Activated T-helper 9 cell treated with anti-CD3 and anti-CD28 coated beads, Interleukin-2, amount 50 U/mL, for 16 hours (primary cell): ENCODE data around the gene JAM3.

ENCODE experiments used
- DNase-seq: peaks from one replicate; pipeline ENCODE4 v3.0.0-alpha.2; 2020; ENCODE audit warnings: low read depth

The JAM3 gene

DNA sequence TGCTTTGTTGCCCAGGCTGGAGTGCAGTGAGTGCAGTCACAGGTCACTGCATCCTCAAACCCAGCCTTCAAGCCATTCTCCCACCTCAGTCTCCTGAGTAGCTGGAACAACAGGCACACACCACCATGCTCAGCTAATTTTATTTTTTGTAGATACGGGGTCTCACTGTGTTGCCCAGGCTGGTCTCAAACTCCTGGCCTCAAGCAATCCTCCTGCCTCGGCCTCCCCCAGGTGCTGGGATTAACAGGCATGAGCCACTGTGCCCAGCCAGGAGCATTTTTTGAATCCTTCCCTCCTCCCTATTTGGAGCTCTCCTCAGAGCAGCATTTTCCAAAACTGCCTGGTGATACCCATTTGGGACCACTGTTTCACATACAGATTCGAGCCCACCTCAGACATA, 77.7 kb downstream of the JAM3 start:
- no peak for DNase-seq

DNA sequence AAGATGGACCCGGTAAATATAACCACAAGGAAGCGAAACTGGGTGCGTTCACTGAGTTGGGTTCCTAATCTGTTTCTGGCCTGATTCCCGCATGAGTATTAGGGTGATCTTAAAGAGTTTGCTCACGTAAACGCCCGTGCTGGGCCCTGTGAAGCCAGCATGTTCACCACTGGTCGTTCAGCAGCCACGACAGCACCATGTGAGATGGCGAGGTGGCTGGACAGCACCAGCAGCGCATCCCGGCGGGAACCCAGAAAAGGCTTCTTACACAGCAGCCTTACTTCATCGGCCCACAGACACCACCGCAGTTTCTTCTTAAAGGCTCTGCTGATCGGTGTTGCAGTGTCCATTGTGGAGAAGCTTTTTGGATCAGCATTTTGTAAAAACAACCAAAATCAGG, 80.5 kb downstream of the JAM3 start:
- DNase-seq = no peak

DNA sequence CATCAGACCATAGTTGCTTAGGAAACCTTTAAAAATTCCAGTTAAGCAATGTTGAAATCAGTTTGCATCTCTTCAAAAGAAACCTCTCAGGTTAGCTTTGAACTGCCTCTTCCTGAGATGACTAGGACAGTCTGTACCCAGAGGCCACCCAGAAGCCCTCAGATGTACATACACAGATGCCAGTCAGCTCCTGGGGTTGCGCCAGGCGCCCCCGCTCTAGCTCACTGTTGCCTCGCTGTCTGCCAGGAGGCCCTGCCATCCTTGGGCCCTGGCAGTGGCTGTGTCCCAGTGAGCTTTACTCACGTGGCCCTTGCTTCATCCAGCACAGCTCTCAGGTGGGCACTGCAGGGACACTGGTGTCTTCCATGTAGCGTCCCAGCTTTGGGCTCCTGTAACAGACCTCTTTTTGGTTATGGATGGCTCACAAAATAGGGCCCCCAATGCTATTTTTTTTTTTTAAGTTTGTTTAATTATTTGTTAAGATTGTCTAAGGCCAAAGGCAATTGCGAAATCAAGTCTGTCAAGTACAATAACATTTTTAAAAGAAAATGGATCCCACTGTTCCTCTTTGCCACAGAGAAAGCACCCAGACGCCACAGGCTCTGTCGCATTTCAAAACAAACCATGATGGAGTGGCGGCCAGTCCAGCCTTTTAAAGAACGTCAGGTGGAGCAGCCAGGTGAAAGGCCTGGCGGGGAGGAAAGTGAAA, 81.5 kb downstream of the JAM3 start:
- DNase-seq = no peak

DNA sequence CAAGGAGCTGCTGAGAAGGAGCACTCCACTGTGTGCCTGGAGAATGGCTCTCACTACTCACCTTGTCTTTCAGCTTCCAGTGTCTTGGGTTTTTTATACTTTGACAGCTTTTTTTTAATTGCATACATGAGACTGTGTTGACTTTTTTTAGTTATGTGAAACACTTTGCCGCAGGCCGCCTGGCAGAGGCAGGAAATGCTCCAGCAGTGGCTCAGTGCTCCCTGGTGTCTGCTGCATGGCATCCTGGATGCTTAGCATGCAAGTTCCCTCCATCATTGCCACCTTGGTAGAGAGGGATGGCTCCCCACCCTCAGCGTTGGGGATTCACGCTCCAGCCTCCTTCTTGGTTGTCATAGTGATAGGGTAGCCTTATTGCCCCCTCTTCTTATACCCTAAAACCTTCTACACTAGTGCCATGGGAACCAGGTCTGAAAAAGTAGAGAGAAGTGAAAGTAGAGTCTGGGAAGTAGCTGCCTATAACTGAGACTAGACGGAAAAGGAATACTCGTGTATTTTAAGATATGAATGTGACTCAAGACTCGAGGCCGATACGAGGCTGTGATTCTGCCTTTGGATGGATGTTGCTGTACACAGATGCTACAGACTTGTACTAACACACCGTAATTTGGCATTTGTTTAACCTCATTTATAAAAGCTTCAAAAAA, 82.3 kb downstream of the JAM3 start:
- DNase-seq = no peak

DNA sequence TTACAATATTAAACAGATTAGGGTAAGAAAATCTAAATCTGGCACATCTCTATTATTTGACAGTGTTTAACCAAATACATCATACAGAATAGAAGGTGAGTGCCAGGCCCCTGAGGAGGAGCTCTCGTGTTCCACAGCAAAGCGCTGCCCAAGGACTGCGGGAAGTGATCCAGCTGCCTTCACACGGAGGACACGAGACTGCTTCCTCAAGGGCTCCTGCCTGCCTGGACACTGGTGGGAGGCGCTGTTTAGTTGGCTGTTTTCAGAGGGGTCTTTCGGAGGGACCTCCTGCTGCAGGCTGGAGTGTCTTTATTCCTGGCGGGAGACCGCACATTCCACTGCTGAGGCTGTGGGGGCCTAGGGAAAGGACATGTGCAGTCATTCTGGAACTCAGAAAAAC, 83.8 kb downstream of the JAM3 start:
- DNase-seq = no peak

DNA sequence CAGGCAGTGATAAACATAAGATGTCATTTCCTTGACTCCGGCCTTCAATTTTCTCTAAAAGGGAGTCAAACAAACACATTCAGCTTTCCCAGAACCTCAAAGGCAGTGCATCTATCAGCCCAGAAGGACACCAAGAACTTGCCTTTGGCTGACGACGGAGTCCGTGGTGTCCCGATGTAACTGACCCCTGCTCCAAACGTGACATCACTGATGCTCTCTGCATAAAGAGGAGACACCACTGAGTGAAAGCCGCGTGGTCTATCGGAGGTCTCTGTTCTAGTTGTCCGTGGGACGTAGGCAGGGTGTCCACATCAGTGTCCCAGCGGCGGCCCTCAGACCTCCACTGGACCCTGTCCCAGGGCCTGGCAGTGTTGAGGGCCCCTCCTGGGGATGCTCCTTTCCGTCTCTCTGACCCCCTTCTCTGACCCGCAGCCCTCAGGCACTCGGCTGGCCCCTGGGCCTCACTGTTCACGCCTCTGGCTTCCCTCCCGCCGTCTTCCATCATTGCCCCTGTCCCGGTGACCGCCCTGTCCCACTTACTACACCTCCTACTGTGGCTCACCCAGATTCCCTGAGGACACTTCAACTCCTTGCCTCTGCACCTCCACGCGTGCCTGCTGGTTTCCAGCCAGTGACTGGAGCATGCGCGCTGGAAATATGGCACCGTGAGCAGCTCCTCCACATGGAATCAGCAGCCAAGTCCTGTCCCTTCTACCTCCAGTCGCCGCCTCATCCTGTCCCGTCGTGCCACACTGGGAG, 84.5 kb downstream of the JAM3 start:
- DNase-seq = no peak

DNA sequence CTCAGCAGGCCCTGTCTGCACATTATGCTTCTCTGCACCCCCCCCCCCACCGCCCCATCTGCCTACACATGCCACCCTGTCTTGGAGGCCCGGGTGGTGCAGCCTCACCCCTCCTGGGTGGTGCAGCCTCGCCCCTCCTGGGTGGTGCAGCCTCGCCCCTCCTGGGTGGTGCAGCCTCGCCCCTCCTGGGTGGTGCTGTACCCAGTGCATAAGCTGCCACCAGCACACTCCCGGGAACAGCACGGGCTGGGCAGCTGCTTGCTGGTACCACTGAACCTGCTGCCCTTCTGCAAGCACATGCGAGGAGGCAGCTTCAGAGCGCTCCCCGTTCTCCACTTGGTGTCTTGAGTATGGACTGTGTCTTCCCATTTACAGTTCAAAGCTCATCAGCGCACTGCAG, 85.6 kb downstream of the JAM3 start:
- DNase-seq = no peak

DNA sequence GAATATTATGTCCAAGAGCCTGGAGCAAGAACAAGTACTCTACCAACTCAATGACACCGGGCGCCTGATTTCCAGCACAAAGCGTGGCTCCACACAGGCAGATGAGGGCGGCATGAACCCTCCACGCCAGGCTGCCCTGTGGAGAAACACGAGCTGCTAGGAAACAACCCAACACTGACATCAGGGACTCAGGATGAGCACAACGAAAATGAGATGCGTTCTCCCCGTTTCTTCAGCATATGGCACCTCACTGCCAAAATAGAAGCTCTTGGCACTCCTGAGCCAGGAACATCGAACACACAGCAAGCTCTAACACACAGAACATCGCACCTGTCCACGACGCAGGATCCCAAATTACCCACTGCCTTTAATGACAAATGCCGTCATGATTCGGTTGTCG, 86.6 kb downstream of the JAM3 start:
- DNase-seq = no peak

DNA sequence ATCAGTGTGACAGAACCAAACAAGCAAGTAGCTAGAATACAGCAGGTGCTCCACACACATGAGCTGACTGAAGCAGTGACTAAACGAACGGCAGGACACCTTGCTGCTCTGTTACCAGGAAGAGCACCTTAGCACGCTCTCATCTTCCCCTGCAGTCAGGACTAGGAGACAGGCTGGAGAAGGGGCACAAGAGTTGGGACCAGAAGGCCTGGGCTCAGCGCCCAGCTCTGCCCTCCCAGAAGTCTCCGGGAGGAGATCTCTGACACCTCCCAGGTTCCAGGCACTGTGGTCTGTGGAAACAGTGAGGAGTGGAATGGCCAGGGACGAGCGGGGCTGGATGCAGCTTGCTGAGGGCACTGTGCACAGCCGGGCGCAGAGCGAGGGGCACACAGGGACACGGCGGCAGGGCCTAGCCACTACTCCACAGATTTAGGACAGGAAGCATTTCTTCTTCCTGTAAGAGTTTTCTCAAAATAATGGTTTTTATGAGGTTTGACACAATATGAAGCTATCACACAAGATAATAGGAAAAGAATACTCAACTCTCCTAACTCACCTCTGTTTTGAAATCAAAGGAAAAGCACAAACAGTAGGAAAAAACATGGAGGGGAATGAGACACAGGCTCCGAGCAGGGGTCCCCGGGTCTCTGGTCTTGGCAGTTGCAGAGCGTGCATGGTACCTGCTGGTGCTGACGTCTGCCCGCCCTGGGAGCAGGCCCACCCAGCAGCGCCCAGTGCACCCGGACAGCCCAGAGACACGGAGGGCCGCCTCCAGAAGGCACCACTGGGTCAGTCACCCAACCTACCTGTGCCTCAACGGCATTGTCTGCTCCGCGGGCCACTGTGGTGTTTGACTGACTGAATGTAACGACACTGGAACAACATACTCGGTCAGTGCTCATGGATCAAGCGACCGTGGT, 87.3 kb downstream of the JAM3 start:
- no peak for DNase-seq

DNA sequence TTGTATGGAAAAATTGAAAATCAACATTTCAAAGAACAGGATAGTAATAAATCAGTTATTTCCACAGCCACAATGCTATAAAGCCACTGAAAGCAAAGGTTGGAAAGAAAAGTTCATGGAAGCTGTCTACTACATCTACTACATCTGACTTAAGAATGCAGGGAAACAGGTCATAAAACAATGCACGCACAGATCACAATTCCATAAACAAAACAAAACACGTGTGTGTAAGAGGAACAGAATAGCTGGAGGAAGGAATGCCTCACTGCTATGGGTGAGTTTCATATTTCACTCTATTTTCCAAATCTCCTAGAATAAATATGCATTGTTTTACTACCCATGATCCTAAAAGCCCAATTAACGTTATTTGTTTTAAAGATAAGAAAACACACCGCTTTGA, 88.6 kb downstream of the JAM3 start:
- no peak for DNase-seq

DNA sequence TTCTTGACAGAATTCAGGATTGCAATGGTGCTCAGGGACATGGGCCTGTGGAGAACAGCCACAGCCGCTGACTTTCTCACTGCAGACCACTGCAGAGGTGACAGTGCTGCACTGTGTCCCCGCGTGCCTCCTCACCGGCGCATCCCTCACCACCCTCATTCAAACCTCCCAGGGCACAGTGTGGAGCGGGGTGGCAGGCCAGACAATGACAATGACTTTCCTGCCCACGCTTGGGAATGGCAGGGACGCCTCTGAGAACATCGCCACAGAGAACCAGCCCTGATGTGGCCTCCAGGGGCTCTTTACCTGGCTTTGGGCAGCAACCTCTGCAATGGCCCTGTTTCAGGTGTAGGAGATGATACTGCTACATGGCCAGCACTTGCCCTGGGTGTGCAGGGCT, 89.2 kb downstream of the JAM3 start:
- DNase-seq = no peak

DNA sequence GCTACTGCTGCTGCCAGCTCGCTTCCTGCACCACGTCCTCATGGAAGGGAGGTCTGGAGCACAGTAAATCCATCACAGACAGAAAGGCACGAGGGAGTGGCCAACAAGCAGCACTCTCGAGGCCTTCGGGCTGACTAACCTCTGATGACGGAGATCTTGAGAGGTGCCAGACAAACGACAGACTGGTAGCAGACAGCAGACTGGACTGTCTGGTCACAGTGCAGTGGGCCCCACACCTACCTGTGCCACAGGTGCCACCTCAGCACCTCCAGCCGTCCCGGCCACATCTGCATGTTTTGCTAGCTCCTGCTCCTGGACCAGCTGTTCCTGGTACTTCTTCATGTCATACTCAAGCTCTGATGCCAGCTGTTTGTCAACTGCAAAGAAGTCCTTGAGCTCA, 90.8 kb downstream of the JAM3 start:
- no peak for DNase-seq

DNA sequence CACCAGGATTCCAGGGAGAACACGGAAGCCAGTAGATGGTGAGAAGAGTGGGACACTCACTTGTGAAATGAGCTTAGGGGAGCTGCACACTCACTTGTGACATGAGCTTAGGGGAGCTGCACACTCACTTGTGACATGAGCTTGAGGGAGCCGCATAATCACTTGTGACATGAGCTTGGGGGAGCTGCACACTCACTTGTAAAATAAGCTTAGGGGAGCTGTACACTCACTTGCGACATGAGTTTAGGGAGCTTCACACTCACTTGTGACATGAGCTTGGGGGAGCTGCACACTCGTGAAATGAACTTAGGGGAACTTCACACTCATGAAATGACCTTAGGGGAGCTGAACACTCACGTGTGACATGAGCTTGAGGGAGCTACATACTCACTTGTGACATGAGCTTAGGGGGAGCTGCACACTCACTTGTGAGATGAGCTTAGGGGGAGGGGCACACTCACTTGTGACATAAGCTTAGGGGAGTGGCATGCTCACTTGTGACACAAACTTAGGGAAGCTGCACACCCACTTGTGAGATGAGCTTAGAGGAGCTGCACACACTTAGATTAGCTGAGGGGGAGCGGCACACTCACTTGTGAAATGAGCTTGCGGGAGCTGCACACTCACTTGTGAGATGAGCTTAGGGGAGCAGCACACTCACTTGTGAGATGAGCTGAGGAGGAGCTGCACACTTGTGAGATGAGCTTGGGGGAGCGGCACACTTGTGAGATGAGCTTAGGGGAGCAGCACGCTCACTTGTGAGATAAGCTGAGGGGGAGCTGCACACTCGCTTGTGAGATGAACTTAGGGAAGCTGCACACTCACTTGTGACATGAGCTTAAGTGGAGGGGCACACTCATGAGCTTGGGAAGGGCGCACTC, 95.9 kb downstream of the JAM3 start:
- DNase-seq = no peak

DNA sequence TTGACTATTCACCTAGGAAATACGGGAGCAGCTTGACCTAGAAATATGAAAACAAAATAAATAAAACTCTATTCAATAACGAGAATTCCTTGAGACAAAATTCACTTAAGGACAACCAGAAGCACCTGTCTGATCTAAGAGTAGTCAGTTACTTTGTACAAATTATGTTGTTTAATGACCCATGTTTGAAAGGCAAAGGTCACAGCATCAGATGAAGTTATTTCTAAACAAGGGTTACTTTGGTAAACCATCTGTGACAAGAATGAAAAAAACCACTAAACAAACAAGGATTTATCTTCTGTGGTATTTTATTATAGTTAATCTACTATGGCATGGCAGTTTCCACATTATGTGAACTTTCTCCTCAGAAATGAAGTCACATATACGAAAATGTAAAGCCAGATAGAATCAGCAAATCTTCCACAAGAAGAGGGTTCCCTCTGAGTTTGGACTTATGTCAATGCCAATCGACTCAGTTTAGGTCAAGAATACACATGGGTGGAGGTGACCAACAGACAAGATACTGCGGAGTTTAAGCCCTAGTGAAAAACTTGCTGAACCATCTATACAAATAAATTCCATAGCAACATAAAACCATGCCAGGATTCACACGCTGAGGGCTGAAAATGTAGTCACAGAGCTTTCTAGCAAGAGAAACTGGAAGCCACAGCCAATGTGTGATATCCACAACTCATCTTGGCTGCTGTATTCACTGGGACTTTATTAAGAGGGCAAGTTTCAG, 101.5 kb downstream of the JAM3 start:
- DNase-seq = no peak

DNA sequence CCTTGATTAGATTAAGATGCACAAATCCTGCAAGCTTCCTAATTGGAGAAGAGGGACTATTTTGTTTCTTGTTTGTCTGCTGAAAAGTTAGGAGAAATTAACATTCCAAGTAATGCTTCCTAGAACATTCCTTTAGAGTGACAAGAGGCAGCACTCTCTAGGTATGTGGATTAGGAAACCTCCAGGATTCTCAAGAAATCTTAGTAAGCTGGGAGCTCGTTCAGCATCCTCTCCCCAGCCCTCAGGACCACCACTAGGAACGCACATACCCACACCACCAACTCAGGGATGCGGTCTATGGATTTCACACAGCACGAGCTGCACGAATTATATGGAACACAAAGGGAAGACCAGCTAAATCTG, 102.0 kb downstream of the JAM3 start:
- no peak for DNase-seq

DNA sequence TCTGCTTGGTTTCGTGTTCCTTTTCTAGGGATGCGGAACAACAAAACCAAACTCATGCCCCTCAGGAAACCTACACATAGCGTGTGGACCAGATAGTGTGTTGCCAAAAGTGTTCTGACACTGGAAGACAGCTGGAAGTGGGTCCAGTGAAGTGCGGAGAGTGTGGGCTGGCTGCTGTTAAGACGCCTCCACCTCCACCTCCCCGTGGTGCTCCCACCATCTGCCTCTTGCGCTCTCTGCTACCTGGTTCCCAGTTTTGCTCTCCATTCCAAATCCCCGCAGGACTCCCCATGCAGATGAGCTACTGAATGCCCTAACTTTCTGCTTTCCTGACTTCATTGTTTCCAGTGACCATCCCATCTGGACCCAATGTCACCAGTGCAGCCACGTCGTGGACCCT, 103.1 kb downstream of the JAM3 start:
- no peak for DNase-seq

DNA sequence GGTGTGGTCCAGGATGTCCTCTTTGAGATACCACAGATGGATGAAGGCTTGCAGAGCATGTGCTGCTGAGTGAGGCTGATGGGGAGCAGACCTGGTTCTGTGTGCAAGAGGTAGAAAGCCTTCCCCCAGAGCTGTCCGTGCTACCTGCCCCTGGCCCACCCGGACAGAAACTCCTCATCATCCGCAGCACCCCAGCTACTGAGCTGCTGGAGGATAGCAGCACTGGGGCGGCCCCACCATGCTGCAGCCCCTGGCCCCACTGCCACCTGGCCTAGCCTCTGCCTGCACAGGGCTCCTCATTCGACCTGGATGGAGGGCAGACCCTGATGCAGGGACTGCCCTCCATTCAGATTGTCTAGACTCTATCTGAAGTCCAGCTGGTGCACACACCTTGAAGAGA, 104.4 kb downstream of the JAM3 start:
- no peak for DNase-seq

DNA sequence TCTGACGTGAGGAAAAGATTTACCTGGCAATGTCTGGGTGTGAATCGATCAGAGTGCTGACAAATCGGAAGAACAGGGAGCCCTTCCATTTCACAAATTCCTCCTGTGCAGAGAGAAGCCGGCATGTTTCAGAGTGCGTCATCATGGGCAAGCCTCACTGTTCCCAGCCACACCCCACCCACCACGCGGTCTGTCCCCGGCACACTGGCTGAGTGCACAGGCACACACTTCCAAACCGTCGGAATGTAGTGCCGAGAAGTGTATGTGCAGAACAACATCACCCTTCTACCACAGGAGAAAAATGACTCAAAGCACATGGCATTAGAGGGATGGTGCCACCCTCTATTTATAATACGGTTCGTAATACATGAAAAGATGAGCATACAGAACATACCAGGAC, 107.4 kb downstream of the JAM3 start:
- no peak for DNase-seq

DNA sequence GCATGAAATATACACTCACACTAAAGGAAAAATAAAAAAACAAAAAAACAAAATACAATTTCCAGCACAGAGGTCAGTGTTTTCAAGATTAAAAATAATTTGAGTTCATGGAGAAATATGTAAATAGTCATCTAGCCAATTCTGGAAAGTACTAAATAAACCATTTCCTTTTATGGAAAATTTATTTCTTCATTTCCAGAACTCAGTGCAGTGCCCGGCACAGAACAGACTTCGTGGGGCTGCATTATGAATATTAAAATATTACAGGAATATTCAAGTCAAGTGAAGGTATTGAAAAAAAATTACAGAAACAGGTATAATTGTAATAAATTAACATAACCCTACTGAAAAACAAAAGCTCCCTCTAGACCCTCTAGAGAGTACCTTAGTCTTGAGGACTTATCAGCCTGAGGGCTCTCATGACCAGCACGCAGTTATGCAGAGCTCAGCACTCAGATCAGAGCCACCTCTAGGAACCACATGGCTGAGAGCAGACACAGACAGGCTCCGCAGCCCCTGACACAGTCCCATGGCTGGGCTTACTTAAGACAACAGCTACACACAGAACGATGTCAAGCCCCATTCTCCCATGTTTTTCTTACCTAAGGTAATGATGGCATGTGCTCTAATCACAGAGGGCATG, 109.3 kb downstream of the JAM3 start:
- no peak for DNase-seq

DNA sequence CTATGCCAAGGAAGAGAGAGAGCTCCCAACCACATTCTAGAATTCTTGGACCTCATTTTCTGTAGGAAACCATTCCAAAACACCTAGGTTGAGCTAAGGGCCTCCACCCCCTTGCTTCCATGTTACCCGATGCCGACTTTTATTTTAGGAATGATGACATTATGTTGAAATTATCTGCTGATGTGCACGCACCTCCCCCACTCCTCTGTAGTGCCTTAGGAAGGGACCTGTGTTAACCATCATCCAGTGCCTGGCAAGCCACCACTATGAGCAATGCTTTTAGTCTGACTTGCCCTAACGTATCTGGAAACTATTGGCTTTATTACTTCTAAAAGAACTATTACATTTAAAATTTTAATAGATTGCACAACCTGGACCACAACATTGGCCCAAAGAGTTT, 112.8 kb downstream of the JAM3 start:
- DNase-seq = no peak
